ENCODE measurements around the gene DSTYK. TPM values are rescaled to one million over a fixed set of nuclear protein-coding genes. Genes with fewer than 3 reads are reported as not detected.

DSTYK gene
- total RNA-seq, 1 donor from 2014 or later: 11.7 TPM

- no peaks in the 10 kb centered on the region for H3K9me3 Mint-ChIP-seq
- peaks cover 16% of the 10 kb centered on the region for H3K4me1 Mint-ChIP-seq (ENCODE audit: unreplicated experiment)
- peaks cover 5% of the 10 kb centered on the region for H3K36me3 Mint-ChIP-seq
- no peaks in the 10 kb centered on the region for H3K27me3 Mint-ChIP-seq
- no peak for DNase-seq (ENCODE audit: extremely low spot score, unreplicated experiment)
- H3K27ac Mint-ChIP-seq: no peak overlapping the region
- no peak for TF ChIP-seq CTCF (conservative IDR thresholded peaks at IDR 0.05)
- no peak overlapping the region for H3K4me3 Mint-ChIP-seq
These were observed 32.9 kb upstream of the DSTYK start for GRCh38 chr1:205244384-205244783.

- H3K27ac Mint-ChIP-seq: no peak overlapping the region
- peaks cover 5% of the 10 kb centered on the region for H3K36me3 Mint-ChIP-seq
- H3K9me3 Mint-ChIP-seq: no peaks in the 10 kb centered on the region
- no peaks in the 10 kb centered on the region for H3K27me3 Mint-ChIP-seq
- H3K4me1 Mint-ChIP-seq (ENCODE audit: unreplicated experiment): peaks cover 11% of the 10 kb centered on the region
- no peak for TF ChIP-seq CTCF (conservative IDR thresholded peaks at IDR 0.05)
- H3K4me3 Mint-ChIP-seq: no peak overlapping the region
- no peak for DNase-seq (ENCODE audit: extremely low spot score, unreplicated experiment)
These were observed 32.1 kb upstream of the DSTYK start for GRCh38 chr1:205243350-205244191.

GRCh38 chr1:205241366-205242030 is 30.0 kb upstream of the DSTYK start:
- no peak for DNase-seq (ENCODE audit: extremely low spot score, unreplicated experiment)
- H3K27ac Mint-ChIP-seq: no peak overlapping the region

GRCh38 chr1:205240569-205240968 is 29.1 kb upstream of the DSTYK start:
- H3K27ac Mint-ChIP-seq: no peak overlapping the region
- H3K27me3 Mint-ChIP-seq: peaks cover 3% of the 10 kb centered on the region
- H3K36me3 Mint-ChIP-seq: peaks cover 5% of the 10 kb centered on the region
- DNase-seq (ENCODE audit: extremely low spot score, unreplicated experiment): no peak
- no peak for TF ChIP-seq CTCF (conservative IDR thresholded peaks at IDR 0.05)
- no peaks in the 10 kb centered on the region for H3K9me3 Mint-ChIP-seq
- peaks cover 4% of the 10 kb centered on the region for H3K4me1 Mint-ChIP-seq (ENCODE audit: unreplicated experiment)
- no peak overlapping the region for H3K4me3 Mint-ChIP-seq

More at GRCh38 chr1:205241366-205242030, 30.0 kb upstream of the DSTYK start:
- Mint-ChIP-seq H3K4me1 (ENCODE audit: unreplicated experiment) (peaks cover 7% of the 10 kb centered on the region), H3K36me3 (peaks cover 5% of the 10 kb centered on the region), H3K9me3 (no peaks in the 10 kb centered on the region), H3K4me3 (no peak overlapping the region), H3K27me3 (peaks cover 3% of the 10 kb centered on the region)
- no peak for TF ChIP-seq CTCF (conservative IDR thresholded peaks at IDR 0.05)

- no peaks in the 10 kb centered on the region for H3K9me3 Mint-ChIP-seq
- no peak for DNase-seq (ENCODE audit: extremely low spot score, unreplicated experiment)
- H3K4me1 Mint-ChIP-seq (ENCODE audit: unreplicated experiment): peaks cover 4% of the 10 kb centered on the region
- H3K4me3 Mint-ChIP-seq: no peak overlapping the region
- peaks cover 3% of the 10 kb centered on the region for H3K27me3 Mint-ChIP-seq
- no peak overlapping the region for H3K27ac Mint-ChIP-seq
- TF ChIP-seq CTCF (conservative IDR thresholded peaks at IDR 0.05): no peak
- peaks cover 5% of the 10 kb centered on the region for H3K36me3 Mint-ChIP-seq
These were observed 28.6 kb upstream of the DSTYK start for GRCh38 chr1:205240118-205240517.
